Measurements from ENCODE around the gene USP34. TPM values are rescaled to one million over a fixed set of nuclear protein-coding genes. Genes with fewer than 3 reads are reported as not detected.

USP34 gene
- total and polyA plus RNA-seq, 9 of the 15 experiments (the other 6 are each of a cell fraction or from before 2014, with no cell fraction given): 19.8 to 108 (median 67.8) TPM

DNA sequence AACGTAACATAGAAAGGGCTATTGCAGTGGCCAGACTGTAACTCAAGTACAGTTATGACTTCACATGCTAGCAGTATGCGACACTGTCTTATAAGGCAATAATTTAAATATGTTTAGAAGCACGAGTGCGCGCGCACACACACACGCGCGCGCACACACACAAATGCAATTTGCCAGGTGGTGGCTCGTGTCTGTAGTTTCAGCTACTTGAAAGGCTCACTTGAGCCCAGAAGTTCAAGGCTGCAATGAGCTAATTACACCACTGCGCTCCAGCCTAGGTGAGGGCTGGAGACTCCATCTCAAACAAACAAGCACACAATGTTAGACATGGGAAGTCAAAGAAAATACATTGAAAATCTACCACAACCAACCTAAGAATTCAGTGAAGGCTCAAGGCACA is 103.7 kb downstream of the USP34 start:
- TF ChIP-seq POLR2AphosphoS5 (IDR thresholded peaks at IDR 0.05; ENCODE audit: control insufficient read depth, insufficient read depth, low read depth, low read length) (no peak), BDP1 (IDR thresholded peaks at IDR 0.05; ENCODE audit: insufficient read depth, insufficient read length) (no peak)
- Histone ChIP-seq H3K27ac (ENCODE audit: extremely low read depth, low read depth, low read length) (no peak overlapping the region), H3K4me2 (ENCODE audit: insufficient read depth, low read length) (no peak overlapping the region), H3K36me3 (ENCODE audit: control insufficient read depth, insufficient read depth, low read length) (peaks cover 68% of the 10 kb centered on the region; the same call in 2 of the 3 replicates), H3K79me2 (ENCODE audit: control insufficient read depth, insufficient read depth, low read length) (peaks cover 40% of the 10 kb centered on the region), H4K20me1 (replicated peaks; ENCODE audit: control insufficient read depth, insufficient read depth, low read length) (no peaks in the 10 kb centered on the region), H2AFZ (ENCODE audit: low read depth, low read length) (no peak overlapping the region), H3K27me3 (ENCODE audit: control insufficient read depth in 2 of 2, insufficient read depth in 2 of 2, low read length in 2 of 2) (no peaks in the 10 kb centered on the region), H3K4me1 (replicated peaks in 1 of 2; ENCODE audit: control insufficient read depth in 2 of 2, insufficient read depth in 2 of 2, low read length in 2 of 2) (peaks cover 0 to 6% of the 10 kb centered on the region in 2 experiments; a peak in 2 of 5 replicates), H3K9ac (ENCODE audit: insufficient read depth in 1 of 2, low read depth in 2 of 2, low read length in 2 of 2) (no peak overlapping the region), H3K4me3 (no peak overlapping the region), H3K9me1 (ENCODE audit: control insufficient read depth, insufficient read depth, low read length) (no peaks in the 10 kb centered on the region), H3K9me3 (replicated peaks; ENCODE audit: control insufficient read depth, insufficient read depth, low read depth, low read length) (no peaks in the 10 kb centered on the region)
- 90% methylated on average over 12 of the region's 12 CpGs for WGBS (ENCODE audit: insufficient coverage, low coverage, missing lambda C conversion rate)
- CTCF ChIA-PET (ENCODE audit: low intra/inter-chr PET ratio): no interaction called here
- 0 out of 3 replicates have a peak, but pooled peaks have one; percentile 18 for ATAC-seq
- intact Hi-C loops (cut with micrococcal nuclease) (no loop called here), in situ Hi-C loops (cut with MboI) (no loop called here)
- POLR2A ChIA-PET: interaction anchor here (0.7 kb wide), 1 partner anchor 96 kb away, joined by 3 read pairs; no protein-coding TSS in a partner anchor
- BruUV-seq (replicated peaks): no TSS peak
- DNase-seq (ENCODE audit: extremely low read depth in 1 of 4, low spot score in 3 of 4): no peak
- no peak for FAIRE-seq

DNA sequence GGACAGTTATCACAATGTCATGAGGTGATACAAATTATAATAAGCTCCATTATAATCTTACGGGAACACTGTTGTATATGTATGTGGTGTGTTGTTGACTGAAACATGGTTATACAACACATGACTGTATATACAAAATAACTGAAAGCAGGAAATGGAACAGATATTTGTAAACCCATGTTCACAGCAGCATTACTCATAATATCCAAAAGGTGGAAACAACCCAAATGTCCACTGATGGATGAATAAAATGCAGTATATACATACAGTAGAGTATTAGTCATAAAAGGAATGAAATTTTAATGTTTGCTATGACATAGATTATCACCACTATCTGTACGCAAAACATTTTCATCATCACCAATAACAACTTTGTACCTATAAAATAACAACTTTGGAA is 107.3 kb downstream of the USP34 start:
- Histone ChIP-seq H3K27ac (ENCODE audit: extremely low read depth, low read depth, low read length) (no peak overlapping the region), H3K9ac (ENCODE audit: insufficient read depth in 1 of 2, low read depth in 2 of 2, low read length in 2 of 2) (no peak overlapping the region), H3K4me1 (replicated peaks in 1 of 2; ENCODE audit: control insufficient read depth in 2 of 2, insufficient read depth in 2 of 2, low read length in 2 of 2) (no peaks in the 10 kb centered on the region), H2AFZ (ENCODE audit: low read depth, low read length) (no peak overlapping the region), H3K79me2 (ENCODE audit: control insufficient read depth, insufficient read depth, low read length) (peaks cover 60% of the 10 kb centered on the region), H3K9me3 (replicated peaks; ENCODE audit: control insufficient read depth, insufficient read depth, low read depth, low read length) (no peaks in the 10 kb centered on the region; the same call in 1 of the 2 replicates), H4K20me1 (replicated peaks; ENCODE audit: control insufficient read depth, insufficient read depth, low read length) (no peaks in the 10 kb centered on the region), H3K36me3 (ENCODE audit: control insufficient read depth, insufficient read depth, low read length) (peaks cover 43% of the 10 kb centered on the region; the same call in 2 of the 3 replicates), H3K4me2 (ENCODE audit: insufficient read depth, low read length) (no peak overlapping the region), H3K4me3 (no peak overlapping the region), H3K27me3 (ENCODE audit: control insufficient read depth in 2 of 2, insufficient read depth in 2 of 2, low read length in 2 of 2) (no peaks in the 10 kb centered on the region), H3K9me1 (ENCODE audit: control insufficient read depth, insufficient read depth, low read length) (no peaks in the 10 kb centered on the region)
- intact Hi-C loops (cut with micrococcal nuclease): no loop called here
- WGBS (ENCODE audit: insufficient coverage, low coverage, missing lambda C conversion rate): 94% methylated on average over 2 of the region's 2 CpGs
- no TSS peak for BruUV-seq (replicated peaks)
- FAIRE-seq (no peak), ATAC-seq (no peak), DNase-seq (ENCODE audit: extremely low read depth in 1 of 4, low spot score in 3 of 4) (no peak)
- ChIA-PET CTCF (ENCODE audit: low intra/inter-chr PET ratio) (no interaction called here), POLR2A (no interaction called here)
- in situ Hi-C loops (cut with MboI): no loop called here
- TF ChIP-seq SRSF7 (optimal IDR thresholded peaks at IDR 0.05; ENCODE audit: low read depth, low read length): no peak
- no peak for TF ChIP-seq ESRRA (IDR thresholded peaks at IDR 0.05; ENCODE audit: borderline replicate concordance, low read depth)
- no peak for TF ChIP-seq PHTF2 (CRISPR knock-in tag; IDR thresholded peaks at IDR 0.05)
- TF ChIP-seq ZNF24 (IDR thresholded peaks at IDR 0.05): no peak
- TF ChIP-seq SP1 (CRISPR knock-in tag; IDR thresholded peaks at IDR 0.05): no peak
- TF ChIP-seq, protein P1, sequence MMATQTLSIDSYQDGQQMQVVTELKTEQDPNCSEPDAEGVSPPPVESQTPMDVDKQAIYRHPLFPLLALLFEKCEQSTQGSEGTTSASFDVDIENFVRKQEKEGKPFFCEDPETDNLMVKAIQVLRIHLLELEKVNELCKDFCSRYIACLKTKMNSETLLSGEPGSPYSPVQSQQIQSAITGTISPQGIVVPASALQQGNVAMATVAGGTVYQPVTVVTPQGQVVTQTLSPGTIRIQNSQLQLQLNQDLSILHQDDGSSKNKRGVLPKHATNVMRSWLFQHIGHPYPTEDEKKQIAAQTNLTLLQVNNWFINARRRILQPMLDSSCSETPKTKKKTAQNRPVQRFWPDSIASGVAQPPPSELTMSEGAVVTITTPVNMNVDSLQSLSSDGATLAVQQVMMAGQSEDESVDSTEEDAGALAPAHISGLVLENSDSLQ (IDR thresholded peaks at IDR 0.05): no peak
- no peak for TF ChIP-seq NBN (IDR thresholded peaks at IDR 0.05; ENCODE audit: low read depth)
- TF ChIP-seq, protein P2, sequence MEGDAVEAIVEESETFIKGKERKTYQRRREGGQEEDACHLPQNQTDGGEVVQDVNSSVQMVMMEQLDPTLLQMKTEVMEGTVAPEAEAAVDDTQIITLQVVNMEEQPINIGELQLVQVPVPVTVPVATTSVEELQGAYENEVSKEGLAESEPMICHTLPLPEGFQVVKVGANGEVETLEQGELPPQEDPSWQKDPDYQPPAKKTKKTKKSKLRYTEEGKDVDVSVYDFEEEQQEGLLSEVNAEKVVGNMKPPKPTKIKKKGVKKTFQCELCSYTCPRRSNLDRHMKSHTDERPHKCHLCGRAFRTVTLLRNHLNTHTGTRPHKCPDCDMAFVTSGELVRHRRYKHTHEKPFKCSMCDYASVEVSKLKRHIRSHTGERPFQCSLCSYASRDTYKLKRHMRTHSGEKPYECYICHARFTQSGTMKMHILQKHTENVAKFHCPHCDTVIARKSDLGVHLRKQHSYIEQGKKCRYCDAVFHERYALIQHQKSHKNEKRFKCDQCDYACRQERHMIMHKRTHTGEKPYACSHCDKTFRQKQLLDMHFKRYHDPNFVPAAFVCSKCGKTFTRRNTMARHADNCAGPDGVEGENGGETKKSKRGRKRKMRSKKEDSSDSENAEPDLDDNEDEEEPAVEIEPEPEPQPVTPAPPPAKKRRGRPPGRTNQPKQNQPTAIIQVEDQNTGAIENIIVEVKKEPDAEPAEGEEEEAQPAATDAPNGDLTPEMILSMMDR (IDR thresholded peaks at IDR 0.05 in 2 of 3, conservative IDR thresholded peaks at IDR 0.05 in 1 of 3; ENCODE audit: insufficient read depth in 2 of 3, low read depth in 1 of 3, low read length in 3 of 3): no peak
- TF ChIP-seq ATF7 (IDR thresholded peaks at IDR 0.05): no peak
- no peak for TF ChIP-seq NCOR1 (IDR thresholded peaks at IDR 0.05)
- TF ChIP-seq HIVEP1 (CRISPR knock-in tag; IDR thresholded peaks at IDR 0.05): no peak
- TF ChIP-seq TARDBP (IDR thresholded peaks at IDR 0.05): no peak

All from K562 (cell line).